ENCODE data around the gene SLC24A4. TPM values are rescaled to one million over a fixed set of nuclear protein-coding genes. Genes with fewer than 3 reads are reported as not detected.

SLC24A4 gene
- total RNA-seq, 4 donors from 2014 or later = 0.35 to 0.49 TPM; not detected in 2

GRCh38 chr14:92499234-92499633 is 176.3 kb downstream of the SLC24A4 start:
- no peak overlapping the region for H3K27ac ChIP-seq
- TF ChIP-seq CTCF (IDR thresholded peaks at IDR 0.05) = no peak
- no peak for TF ChIP-seq POLR2A (IDR thresholded peaks at IDR 0.05)
- H3K27me3 ChIP-seq = no peaks in the 10 kb centered on the region
- no peaks in the 10 kb centered on the region for H3K36me3 ChIP-seq
- no peaks in the 10 kb centered on the region for H3K9me3 ChIP-seq
- no peak overlapping the region for H3K4me3 ChIP-seq
- intact Hi-C loops (cut with DNase I; ENCODE audit: low total_unique reads) = no loop called here
- DNase-seq = no peak
- no peaks in the 10 kb centered on the region for H3K4me1 ChIP-seq

GRCh38 chr14:92500491-92500941 is 177.6 kb downstream of the SLC24A4 start:
- Histone ChIP-seq H3K9me3 (no peaks in the 10 kb centered on the region), H3K36me3 (no peaks in the 10 kb centered on the region), H3K4me1 (no peaks in the 10 kb centered on the region), H3K27ac (no peak overlapping the region), H3K4me3 (no peak overlapping the region), H3K27me3 (no peaks in the 10 kb centered on the region)
- DNase-seq = no peak
- intact Hi-C loops (cut with DNase I; ENCODE audit: low total_unique reads) = no loop called here
- TF ChIP-seq CTCF (IDR thresholded peaks at IDR 0.05) = no peak
- no peak for TF ChIP-seq POLR2A (IDR thresholded peaks at IDR 0.05)

GRCh38 chr14:92501891-92502351 is 179.0 kb downstream of the SLC24A4 start:
- intact Hi-C loops (cut with DNase I; ENCODE audit: low total_unique reads) = no loop called here
- no peak for DNase-seq
- TF ChIP-seq CTCF (IDR thresholded peaks at IDR 0.05) = no peak
- no peak for TF ChIP-seq POLR2A (IDR thresholded peaks at IDR 0.05)

GRCh38 chr14:92502541-92503286 is 179.7 kb downstream of the SLC24A4 start:
- no peaks in the 10 kb centered on the region for H3K4me1 ChIP-seq
- intact Hi-C loops (cut with DNase I; ENCODE audit: low total_unique reads) = no loop called here
- H3K9me3 ChIP-seq = no peaks in the 10 kb centered on the region
- no peak overlapping the region for H3K27ac ChIP-seq
- TF ChIP-seq CTCF (IDR thresholded peaks at IDR 0.05) = no peak
- no peak for TF ChIP-seq POLR2A (IDR thresholded peaks at IDR 0.05)
- H3K4me3 ChIP-seq = no peak overlapping the region
- H3K36me3 ChIP-seq = no peaks in the 10 kb centered on the region
- DNase-seq = no peak
- H3K27me3 ChIP-seq = no peaks in the 10 kb centered on the region

More at GRCh38 chr14:92501891-92502351, 179.0 kb downstream of the SLC24A4 start:
- Histone ChIP-seq H3K4me1 (no peaks in the 10 kb centered on the region), H3K27ac (no peak overlapping the region), H3K9me3 (no peaks in the 10 kb centered on the region), H3K4me3 (no peak overlapping the region), H3K36me3 (no peaks in the 10 kb centered on the region), H3K27me3 (no peaks in the 10 kb centered on the region)

- no peaks in the 10 kb centered on the region for H3K4me1 ChIP-seq
- no peak overlapping the region for H3K27ac ChIP-seq
- TF ChIP-seq POLR2A (IDR thresholded peaks at IDR 0.05) (no peak), CTCF (IDR thresholded peaks at IDR 0.05) (no peak)
- DNase-seq = no peak
- no peak overlapping the region for H3K4me3 ChIP-seq
- H3K9me3 ChIP-seq = no peaks in the 10 kb centered on the region
- intact Hi-C loops (cut with DNase I; ENCODE audit: low total_unique reads) = no loop called here
- H3K36me3 ChIP-seq = no peaks in the 10 kb centered on the region
- no peaks in the 10 kb centered on the region for H3K27me3 ChIP-seq
These were observed 181.0 kb downstream of the SLC24A4 start for GRCh38 chr14:92503756-92504491.

All from uterus (tissue), 4 donors.